H9 (cell line): ENCODE measurements around the gene DGCR8. TPM values are rescaled to one million over a fixed set of nuclear protein-coding genes. Genes with fewer than 3 reads are reported as not detected.

Source experiments
- DNase-seq: peaks from one replicate; pipeline ENCODE4 v3.0.0-alpha.2; 2017
- H2AFZ ChIP-seq: one replicate; pipeline ENCODE4 v1.6.1; 2013; ENCODE audit warnings: mild to moderate bottlenecking, low read length, control low read depth, moderate library complexity
- H2AK5ac ChIP-seq: 2 replicates; pipeline ENCODE4 v1.6.1; 2013; ENCODE audit warnings: low read length, control low read depth, mixed read lengths; ENCODE audit not compliant: insufficient read length
- H2BK120ac ChIP-seq: one replicate; pipeline ENCODE4 v1.6.1; 2013; ENCODE audit warnings: low read depth, mild to moderate bottlenecking, low read length, control low read depth, inconsistent platforms; ENCODE audit not compliant: poor library complexity, severe bottlenecking
- H2BK12ac ChIP-seq: 2 replicates; pipeline ENCODE4 v1.6.1; 2013; ENCODE audit warnings: low read length, control low read depth, mixed read lengths, low read depth; ENCODE audit not compliant: insufficient read length
- H2BK15ac ChIP-seq: 2 replicates; pipeline ENCODE4 v1.6.1; 2013; ENCODE audit warnings: low read depth, low read length, control low read depth
- H2BK20ac ChIP-seq: one replicate; pipeline ENCODE4 v1.6.1; 2013; ENCODE audit warnings: low read depth, mild to moderate bottlenecking, low read length, control low read depth, inconsistent platforms; ENCODE audit not compliant: poor library complexity, severe bottlenecking
- H2BK5ac ChIP-seq: 2 replicates; pipeline ENCODE4 v1.6.1; 2013; ENCODE audit warnings: low read length, control low read depth, mixed read lengths; ENCODE audit not compliant: insufficient read length
- H3K14ac ChIP-seq: 2 replicates; pipeline ENCODE4 v1.6.1; 2013; ENCODE audit warnings: low read length, control low read depth; ENCODE audit not compliant: insufficient read depth
- H3K18ac ChIP-seq: 2 replicates; pipeline ENCODE4 v1.6.1; 2013; ENCODE audit warnings: low read depth, mild to moderate bottlenecking, mixed read lengths, low read length, control low read depth; ENCODE audit not compliant: insufficient read length
- H3K23ac ChIP-seq: 2 replicates; pipeline ENCODE4 v1.6.1; 2013; ENCODE audit warnings: low read length, control low read depth, mixed read lengths, low read depth; ENCODE audit not compliant: insufficient read length
- H3K23me2 ChIP-seq: 2 replicates; pipeline ENCODE4 v1.6.1; 2013; ENCODE audit warnings: low read depth, mild to moderate bottlenecking, mixed read lengths, low read length, control low read depth; ENCODE audit not compliant: insufficient read length, poor library complexity, severe bottlenecking
- H3K27ac ChIP-seq: 2 replicates; pipeline ENCODE4 v1.5.1; 2013; ENCODE audit warnings: low read length, control low read depth, mixed read lengths, low read depth; ENCODE audit not compliant: insufficient read length
- H3K27me3 ChIP-seq: 2 replicates; pipeline ENCODE4 v1.6.1; 2013; ENCODE audit warnings: low read length, control low read depth, inconsistent platforms; ENCODE audit not compliant: insufficient read depth
- H3K4ac ChIP-seq: 2 replicates; pipeline ENCODE4 v1.6.1; 2013; ENCODE audit warnings: low read depth, mild to moderate bottlenecking, control low read depth, inconsistent platforms, low read length, moderate library complexity
- H3K4me1 ChIP-seq: 2 replicates; pipeline ENCODE4 v1.6.1; 2013; ENCODE audit warnings: low read length, control low read depth, inconsistent platforms; ENCODE audit not compliant: insufficient read depth
- H3K4me2 ChIP-seq: 2 replicates; pipeline ENCODE4 v1.6.1; 2013; ENCODE audit warnings: low read length, control low read depth, mixed read lengths; ENCODE audit not compliant: insufficient read length, insufficient read depth
- H3K56ac ChIP-seq: 2 replicates; pipeline ENCODE4 v1.6.1; 2013; ENCODE audit warnings: low read depth, mild to moderate bottlenecking, mixed read lengths, low read length, control low read depth; ENCODE audit not compliant: insufficient read length
- H3K79me1 ChIP-seq: 2 replicates; pipeline ENCODE4 v1.6.1; 2013; ENCODE audit warnings: low read depth, mild to moderate bottlenecking, moderate library complexity, low read length, control low read depth, inconsistent platforms; ENCODE audit not compliant: insufficient read depth, poor library complexity, severe bottlenecking
- H3K79me2 ChIP-seq: 2 replicates; pipeline ENCODE4 v1.6.1; 2013; ENCODE audit warnings: low read length, control low read depth, inconsistent platforms; ENCODE audit not compliant: insufficient read depth
- H3K9ac ChIP-seq: 2 replicates; pipeline ENCODE4 v1.6.1; 2013; ENCODE audit warnings: low read length, control low read depth, mixed read lengths; ENCODE audit not compliant: insufficient read length; ENCODE audit errors: extremely low read depth
- H3K9me3 ChIP-seq: one replicate; pipeline ENCODE4 v1.6.1; 2013; ENCODE audit warnings: low read depth, low read length, inconsistent platforms; ENCODE audit not compliant: control insufficient read depth
- H3T11ph ChIP-seq: one replicate; pipeline ENCODE4 v1.6.1; 2013; ENCODE audit warnings: mild to moderate bottlenecking, low read length, control low read depth, inconsistent platforms
- H4K20me1 ChIP-seq: one replicate; pipeline ENCODE4 v1.6.1; 2013; ENCODE audit not compliant: control insufficient read depth, insufficient read length, insufficient read depth
- H4K5ac ChIP-seq: 2 replicates; pipeline ENCODE4 v1.6.1; 2013; ENCODE audit warnings: low read depth, mild to moderate bottlenecking, mixed read lengths, low read length, control low read depth; ENCODE audit not compliant: insufficient read length
- H4K8ac ChIP-seq: replicated peaks from 2 replicates; pipeline ENCODE4 v1.6.1; 2013; ENCODE audit warnings: low read length, control low read depth, mixed read lengths, low read depth; ENCODE audit not compliant: insufficient read length
- H4K91ac ChIP-seq: 2 replicates; pipeline ENCODE4 v1.6.1; 2013; ENCODE audit warnings: low read depth, mild to moderate bottlenecking, moderate library complexity, mixed read lengths, low read length, control low read depth; ENCODE audit not compliant: insufficient read length
- H3K27ac Mint-ChIP-seq, 3 experiments: 2 replicates in 2 of 3; 3 replicates in 1 of 3; pipeline ENCODE4 v1.8.0; 2020 to 2021; ENCODE audit warnings: mixed read lengths in 3 of 3, mild to moderate bottlenecking in 1 of 3, moderate library complexity in 1 of 3
- H3K27me3 Mint-ChIP-seq: 2 replicates; pipeline ENCODE4 v1.8.0; 2021; ENCODE audit warnings: low read depth, mild to moderate bottlenecking, moderate library complexity, mixed read lengths
- H3K36me3 Mint-ChIP-seq, 3 experiments: 2 replicates in 2 of 3; 3 replicates in 1 of 3; pipeline ENCODE4 v1.8.0; 2020 to 2021; ENCODE audit warnings: low read depth in 3 of 3, mixed read lengths in 3 of 3; ENCODE audit not compliant: insufficient read depth in 1 of 3
- H3K4me1 Mint-ChIP-seq, 2 experiments: 2 replicates each; pipeline ENCODE4 v1.8.0; 2020; ENCODE audit warnings: mixed read lengths in 2 of 2
- H3K4me3 Mint-ChIP-seq, 2 experiments: 2 replicates in 1 of 2; 3 replicates in 1 of 2; pipeline ENCODE4 v1.8.0; 2020 to 2021; ENCODE audit warnings: mild to moderate bottlenecking in 2 of 2, mixed read lengths in 2 of 2, moderate library complexity in 1 of 2
- H3K9me3 Mint-ChIP-seq, 2 experiments: 2 replicates in 1 of 2; 3 replicates in 1 of 2; pipeline ENCODE4 v1.8.0; 2020; ENCODE audit warnings: mild to moderate bottlenecking in 2 of 2, mixed read lengths in 2 of 2, moderate library complexity in 1 of 2
- WGBS: extraction: QIAGEN DNeasy Blood & Tissue Kit; methylation state at CpG from one replicate; pipeline ENCODE4 v1.1.7; 2013; ENCODE audit warnings: missing lambda C conversion rate, low lambda C conversion rate, mixed read lengths; ENCODE audit not compliant: insufficient read length; ENCODE audit errors: extremely low coverage; 5-methylcytosine and 5-hydroxymethylcytosine counted together
- total RNA-seq: library from RNA; stranded (reverse); gene quantifications from 2 replicates; pipeline ENCODE4 v1.2.1, GENCODE V29; 2021
- TF ChIP-seq, protein P1 (sequence below): fragments of 200-600 bp; sonication (generic); conservative IDR thresholded peaks from 3 replicates; pipeline ENCODE4 v1.8.0; 2021; ENCODE audit warnings: antibody characterized with exemption, mild to moderate bottlenecking

The DGCR8 gene
- total RNA-seq, 1 experiment from 2014 or later, result 74.5 TPM

- Histone ChIP-seq H3K27me3 (no peaks in the 10 kb centered on the region), H4K20me1 (no peaks in the 10 kb centered on the region), H2AFZ (no peak overlapping the region), H3K27ac (no peak overlapping the region), H2BK20ac (no peak overlapping the region), H3K23me2 (peaks cover under 1% of the 10 kb centered on the region), H3K9me3 (no peaks in the 10 kb centered on the region), H3K23ac (no peak overlapping the region), H3K56ac (no peak overlapping the region), H3K79me1 (peaks cover 14% of the 10 kb centered on the region), H3K9ac (no peak overlapping the region), H3K4ac (no peak overlapping the region), H3K79me2 (peaks cover 35% of the 10 kb centered on the region), H3K4me1 (no peaks in the 10 kb centered on the region), H3K4me2 (no peak overlapping the region), H2AK5ac (no peak overlapping the region), H3K14ac (no peak overlapping the region), H3K18ac (no peak overlapping the region), H2BK15ac (no peak overlapping the region), H4K8ac (no peak overlapping the region), H2BK5ac (no peak overlapping the region), H4K5ac (no peak overlapping the region), H2BK120ac (no peak overlapping the region), H3T11ph (no peak overlapping the region), H2BK12ac (no peak overlapping the region), H4K91ac (no peak overlapping the region)
- peaks cover 57 to 92% (median 89%) of the 10 kb centered on the region in 3 experiments for H3K36me3 Mint-ChIP-seq
- DNase-seq, result no peak
- H3K4me1 Mint-ChIP-seq, result peaks cover 16 to 20% of the 10 kb centered on the region in 2 experiments
- WGBS, result no CpG with 5 or more reads among the region's 13 CpGs
- H3K4me3 Mint-ChIP-seq, result no peak overlapping the region
- no peaks in the 10 kb centered on the region for H3K9me3 Mint-ChIP-seq
- H3K27me3 Mint-ChIP-seq, result no peaks in the 10 kb centered on the region; the same call in 1 of the 2 replicates
- TF ChIP-seq, protein P1, sequence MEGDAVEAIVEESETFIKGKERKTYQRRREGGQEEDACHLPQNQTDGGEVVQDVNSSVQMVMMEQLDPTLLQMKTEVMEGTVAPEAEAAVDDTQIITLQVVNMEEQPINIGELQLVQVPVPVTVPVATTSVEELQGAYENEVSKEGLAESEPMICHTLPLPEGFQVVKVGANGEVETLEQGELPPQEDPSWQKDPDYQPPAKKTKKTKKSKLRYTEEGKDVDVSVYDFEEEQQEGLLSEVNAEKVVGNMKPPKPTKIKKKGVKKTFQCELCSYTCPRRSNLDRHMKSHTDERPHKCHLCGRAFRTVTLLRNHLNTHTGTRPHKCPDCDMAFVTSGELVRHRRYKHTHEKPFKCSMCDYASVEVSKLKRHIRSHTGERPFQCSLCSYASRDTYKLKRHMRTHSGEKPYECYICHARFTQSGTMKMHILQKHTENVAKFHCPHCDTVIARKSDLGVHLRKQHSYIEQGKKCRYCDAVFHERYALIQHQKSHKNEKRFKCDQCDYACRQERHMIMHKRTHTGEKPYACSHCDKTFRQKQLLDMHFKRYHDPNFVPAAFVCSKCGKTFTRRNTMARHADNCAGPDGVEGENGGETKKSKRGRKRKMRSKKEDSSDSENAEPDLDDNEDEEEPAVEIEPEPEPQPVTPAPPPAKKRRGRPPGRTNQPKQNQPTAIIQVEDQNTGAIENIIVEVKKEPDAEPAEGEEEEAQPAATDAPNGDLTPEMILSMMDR, result no peak
- H3K27ac Mint-ChIP-seq, result no peak overlapping the region
Measured at GRCh38 chr22:20123366-20124082, 43.5 kb downstream of the DGCR8 start.
